GM11168 (cell line): ENCODE data around the gene MAP3K21.

Source experiments
- in situ Hi-C: fragments of 300-500 bp; cut with MboI; formaldehyde crosslinking; loops from one replicate; pipeline ENCODE4 v1.12.0; 2022; ENCODE audit warnings: low sequenced_read_pairs; ENCODE audit not compliant: unreplicated experiment

MAP3K21 gene

DNA sequence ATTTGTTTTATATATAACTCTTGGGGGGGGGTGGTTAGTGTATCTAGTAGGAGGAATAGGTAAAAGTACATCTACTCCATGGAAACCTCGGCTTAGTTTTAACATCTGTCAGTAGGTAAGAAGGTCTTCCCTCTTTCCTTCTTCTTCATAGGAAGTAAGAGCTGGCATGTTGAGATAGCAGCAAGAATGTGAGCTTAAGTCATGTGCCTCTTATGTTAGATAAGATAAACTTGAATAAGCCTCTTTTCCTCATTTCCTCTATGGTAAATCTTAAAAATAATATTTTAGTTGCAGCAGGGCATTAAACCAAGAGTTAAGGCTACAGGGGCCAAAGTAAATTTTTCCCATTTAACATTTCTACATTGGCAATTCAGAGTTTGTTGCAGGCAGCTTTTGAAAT, 100.4 kb downstream of the MAP3K21 start:
- in situ Hi-C loops = no loop called here

DNA sequence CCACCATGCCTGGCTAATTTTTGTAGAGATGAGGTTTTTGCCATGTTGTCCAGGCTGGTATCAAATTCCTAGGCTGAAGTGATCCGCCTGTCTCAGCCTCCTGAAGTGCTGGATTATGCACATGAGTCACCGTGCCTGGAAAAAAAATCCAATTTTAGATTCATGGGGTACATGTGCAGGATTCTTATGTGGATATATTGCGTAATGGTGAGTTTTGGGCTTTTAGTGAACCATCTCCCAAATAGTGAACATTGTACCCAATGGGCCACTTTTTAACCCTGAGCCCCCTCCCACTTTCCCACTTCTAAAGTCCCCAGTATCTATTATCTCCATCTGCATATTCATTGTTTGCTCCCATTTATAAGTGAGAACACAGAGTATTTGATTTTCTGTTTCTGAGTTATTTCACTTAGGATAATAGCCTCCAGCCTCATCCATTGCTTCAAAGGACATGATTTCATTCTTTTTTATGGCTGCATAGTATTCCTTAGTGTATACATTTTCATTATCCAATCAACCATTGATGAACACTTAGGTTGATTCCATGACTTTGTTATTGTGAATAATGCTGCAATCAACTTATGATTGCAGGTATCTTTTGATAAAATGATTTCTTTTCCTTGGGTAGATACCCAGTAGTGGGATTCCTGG, 104.4 kb downstream of the MAP3K21 start:
- in situ Hi-C loops = loop anchor here (10.0 kb wide), 1 partner anchor 363 kb away; no protein-coding TSS in a partner anchor

DNA sequence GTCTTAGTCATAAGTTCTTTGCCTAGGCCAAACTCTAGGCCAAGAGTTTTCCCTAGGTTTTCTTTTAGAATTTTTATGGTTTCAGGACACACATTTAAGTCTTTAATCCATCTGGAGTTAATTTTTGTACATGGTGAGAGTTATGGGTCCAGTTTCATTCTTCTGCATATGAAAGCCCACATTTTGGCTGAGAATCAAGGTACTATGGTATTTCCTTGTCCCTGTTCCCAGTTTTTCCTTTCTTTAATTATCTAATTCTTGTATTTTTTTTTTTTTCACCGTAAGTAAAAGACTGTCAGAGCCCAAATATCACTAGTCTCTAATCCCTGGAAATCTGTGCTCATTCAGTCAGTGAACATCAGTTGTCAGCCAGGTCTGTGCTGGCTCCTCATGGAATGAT, 105.4 kb downstream of the MAP3K21 start:
- in situ Hi-C loops = loop anchor here (10.0 kb wide), 1 partner anchor 362 kb away; no protein-coding TSS in a partner anchor

DNA sequence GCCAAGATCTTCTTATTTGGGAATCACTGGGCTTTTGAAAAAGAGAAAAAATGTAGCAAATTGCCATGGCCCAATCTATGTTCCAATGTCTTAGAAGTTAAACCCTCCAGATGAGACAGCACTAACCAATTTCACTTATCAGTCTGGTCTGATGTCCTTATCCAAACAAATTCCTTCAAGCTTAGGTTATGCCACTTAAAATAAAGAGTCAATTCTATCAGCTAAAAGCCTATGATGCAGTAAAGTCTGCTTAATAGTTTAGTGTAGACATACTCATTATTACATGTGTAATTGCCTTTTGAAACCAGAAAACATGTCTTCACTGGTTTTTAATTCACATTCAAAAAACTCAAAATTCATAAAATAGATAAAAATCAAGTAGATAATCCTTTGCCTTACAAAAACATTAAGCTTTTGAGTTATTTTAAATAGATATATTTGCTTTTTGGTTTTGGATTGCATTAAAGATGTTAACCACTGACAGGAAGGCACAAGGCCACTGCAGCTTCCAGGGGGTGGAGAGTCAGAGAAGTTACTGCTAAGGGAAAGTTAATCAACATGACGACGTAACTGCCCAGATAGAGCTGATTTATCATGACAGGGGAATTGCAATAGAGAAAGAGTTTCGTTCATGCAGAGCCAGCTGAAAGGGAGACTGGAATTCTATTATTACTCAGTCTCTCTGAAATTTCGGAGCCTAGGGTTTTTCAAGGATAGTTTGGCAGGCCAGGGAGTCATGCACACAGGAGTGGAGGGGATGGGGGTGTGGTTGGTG, 106.1 kb downstream of the MAP3K21 start:
- in situ Hi-C loops = loop anchor here (10.0 kb wide), 1 partner anchor 361 kb away; no protein-coding TSS in a partner anchor
